HG02970 (cell line): Measurements from ENCODE around the gene PLAAT4.
A peak's percentile ranks its signal among the peaks of the same experiment; 100 is the strongest.
"Not testable (repeated sequence)": the region's sequence is repeated elsewhere in the genome, so short reads cannot be mapped to it uniquely, and the experiment has no call there.

Source experiments
- ATAC-seq: cut with Tn5 transposase; IDR thresholded peaks from one replicate; pipeline ENCODE4 v1.9.1; 2021; ENCODE audit warnings: mild to moderate bottlenecking, moderate library complexity, moderate number of reproducible peaks; ENCODE audit not compliant: unreplicated experiment, low FRiP score

PLAAT4 gene

DNA sequence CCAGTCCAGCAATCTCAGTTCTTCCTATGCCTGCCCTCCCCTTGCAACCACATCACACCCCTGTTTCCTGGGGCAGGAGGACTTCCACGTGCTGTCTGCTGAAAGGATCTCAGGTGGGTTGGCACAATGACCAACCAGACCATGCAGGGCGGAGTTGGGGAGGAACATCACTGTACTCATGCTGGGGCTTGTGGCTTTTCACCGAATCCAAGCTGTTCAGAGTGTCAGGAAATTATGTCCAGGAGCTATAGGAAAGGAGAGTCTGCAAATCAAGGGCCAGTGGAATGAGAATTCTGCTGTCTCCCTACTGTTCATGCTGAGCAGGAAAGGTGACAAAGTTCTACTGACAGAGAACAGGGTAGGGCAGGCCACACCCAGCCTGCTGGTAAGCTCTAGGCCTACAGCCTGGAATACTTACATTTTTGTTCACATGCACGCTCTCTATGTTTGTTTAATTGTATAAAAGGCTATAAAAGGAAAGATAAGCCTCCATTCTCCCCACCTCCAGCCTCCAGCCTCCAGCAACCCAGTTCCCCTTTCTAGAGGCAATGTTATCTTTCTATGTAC lies 28.3 kb downstream of the PLAAT4 start:
- no peak for ATAC-seq

DNA sequence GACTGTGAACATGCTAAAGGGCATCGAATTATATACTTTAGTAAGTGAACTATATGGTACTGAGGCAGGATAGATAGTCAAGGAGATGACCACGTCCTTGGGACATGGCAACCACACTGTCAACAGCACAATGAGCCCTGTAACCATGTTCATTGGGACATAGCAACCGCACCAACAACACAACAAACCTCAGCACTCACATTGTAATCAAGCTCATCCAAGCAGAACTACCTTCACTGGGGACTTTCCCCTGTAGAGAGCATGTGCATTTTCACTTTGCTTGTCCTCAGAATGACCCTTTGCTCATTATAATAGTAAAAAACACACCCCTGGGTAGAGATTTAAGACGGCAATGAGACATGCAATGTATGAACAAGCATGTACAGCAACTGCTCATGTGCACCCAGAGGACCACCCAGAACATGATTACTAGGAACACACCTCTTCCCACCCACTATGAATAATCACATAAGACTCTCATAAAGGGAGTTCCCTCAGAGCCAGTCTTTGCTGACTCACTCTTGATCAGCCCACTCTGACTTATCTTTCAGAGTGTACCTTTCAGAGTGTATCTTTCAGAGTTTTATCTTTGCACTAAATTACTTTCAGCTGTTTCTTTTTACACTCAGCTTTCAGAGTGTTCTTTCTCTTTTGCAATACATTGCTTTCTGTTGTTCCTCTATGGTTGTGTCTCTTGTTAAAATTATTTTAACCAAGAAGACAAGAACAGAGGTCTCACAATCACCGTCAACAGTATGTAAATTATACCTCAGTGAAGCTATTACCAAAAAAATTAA lies 30.6 kb downstream of the PLAAT4 start:
- peak; percentile 81 for ATAC-seq

DNA sequence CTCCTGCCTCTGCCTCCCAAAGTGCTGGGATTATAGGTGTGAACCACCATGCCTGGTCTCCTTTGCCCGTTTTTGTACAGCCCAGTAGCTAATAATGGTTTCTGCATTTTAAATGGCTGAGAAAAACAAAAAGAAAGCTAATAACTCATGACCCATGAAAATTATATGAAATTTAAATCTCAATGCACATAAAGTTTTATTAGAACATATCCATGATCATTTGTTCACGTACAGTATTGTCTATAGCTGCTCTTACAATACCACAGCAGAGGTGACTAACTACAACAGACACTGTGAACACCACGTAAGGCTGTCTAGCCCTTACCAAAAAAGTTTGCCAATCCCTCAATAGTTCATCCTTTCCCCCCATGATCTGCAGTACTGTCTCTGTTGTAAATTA lies 33.0 kb downstream of the PLAAT4 start:
- no peak for ATAC-seq

DNA sequence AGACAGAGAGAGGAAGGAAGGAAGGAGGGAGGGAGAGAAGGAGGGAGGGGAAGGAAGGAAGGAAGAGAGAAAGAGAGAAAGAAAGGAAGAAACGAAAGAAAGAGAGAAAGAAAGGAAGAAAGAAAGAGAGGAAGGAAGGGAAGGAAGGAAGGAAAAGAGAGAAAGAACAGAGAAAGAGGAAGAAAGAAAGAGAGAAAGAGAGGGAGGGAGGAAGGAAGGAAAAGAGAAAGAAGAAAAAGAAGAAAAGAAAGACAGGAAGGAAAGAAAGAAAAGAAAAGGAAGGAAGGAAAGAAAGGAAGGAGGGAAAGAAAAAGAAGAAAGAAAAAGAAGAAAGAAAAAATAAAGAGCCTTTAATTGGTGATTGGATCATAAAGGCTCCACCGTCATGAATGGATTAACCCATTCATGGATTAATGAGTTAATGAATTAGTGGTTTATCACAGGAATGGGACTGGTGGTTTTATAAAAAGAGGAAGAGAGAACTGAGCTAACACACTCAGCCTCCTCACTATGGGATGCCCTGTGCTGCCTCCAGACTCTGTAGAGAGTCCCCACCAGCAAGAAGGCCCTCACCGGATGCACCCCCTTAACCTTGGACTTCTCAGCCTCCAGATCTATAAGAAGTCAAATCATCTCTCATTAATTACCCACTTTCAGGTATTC lies 35.5 kb downstream of the PLAAT4 start:
- no peak for ATAC-seq

DNA sequence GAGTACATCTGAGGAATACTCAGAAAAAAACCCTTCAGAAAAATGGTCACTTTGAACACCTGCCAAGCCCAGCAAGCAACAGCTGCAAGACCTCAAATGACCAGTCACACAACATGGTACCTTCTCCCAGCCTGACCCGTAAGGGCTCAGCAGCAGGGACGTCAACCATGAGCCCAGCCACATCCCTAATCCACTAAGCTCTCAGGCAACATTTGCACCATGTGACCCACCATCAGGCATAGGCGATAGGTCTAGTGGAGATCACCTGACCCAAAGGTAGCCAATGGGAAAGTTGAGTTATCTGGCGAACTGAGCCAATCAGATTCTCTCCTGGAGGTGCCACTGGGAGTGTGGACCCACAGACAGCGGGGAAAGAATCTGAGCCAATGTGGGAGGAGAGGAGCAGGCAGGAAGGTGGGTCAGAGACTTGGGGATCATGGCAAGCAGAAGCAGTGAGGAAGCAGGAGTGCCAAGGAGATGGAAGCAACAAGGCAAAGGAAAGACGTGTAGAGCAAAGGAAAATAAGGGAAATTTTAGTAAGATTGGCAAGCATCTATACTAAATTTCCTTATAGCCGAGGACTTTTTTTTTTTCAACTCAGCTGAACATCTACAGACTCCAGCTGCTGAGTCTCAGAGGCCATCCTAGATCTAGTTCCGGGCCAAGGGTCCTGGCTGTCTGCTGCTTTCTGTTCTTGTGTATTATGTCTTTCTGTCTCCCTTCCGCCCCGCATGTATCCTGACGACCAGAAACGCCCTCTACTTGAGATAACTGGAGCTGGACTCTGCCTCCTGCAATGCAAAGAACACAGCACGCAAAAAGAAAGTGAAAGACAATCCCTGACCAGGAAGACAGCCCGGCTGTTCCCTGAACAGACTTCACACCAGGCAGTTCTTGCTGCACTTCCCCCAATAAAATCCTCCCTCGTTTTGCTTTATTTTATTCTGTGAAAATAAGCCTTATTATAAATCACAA lies 37.6 kb downstream of the PLAAT4 start:
- no peak for ATAC-seq

DNA sequence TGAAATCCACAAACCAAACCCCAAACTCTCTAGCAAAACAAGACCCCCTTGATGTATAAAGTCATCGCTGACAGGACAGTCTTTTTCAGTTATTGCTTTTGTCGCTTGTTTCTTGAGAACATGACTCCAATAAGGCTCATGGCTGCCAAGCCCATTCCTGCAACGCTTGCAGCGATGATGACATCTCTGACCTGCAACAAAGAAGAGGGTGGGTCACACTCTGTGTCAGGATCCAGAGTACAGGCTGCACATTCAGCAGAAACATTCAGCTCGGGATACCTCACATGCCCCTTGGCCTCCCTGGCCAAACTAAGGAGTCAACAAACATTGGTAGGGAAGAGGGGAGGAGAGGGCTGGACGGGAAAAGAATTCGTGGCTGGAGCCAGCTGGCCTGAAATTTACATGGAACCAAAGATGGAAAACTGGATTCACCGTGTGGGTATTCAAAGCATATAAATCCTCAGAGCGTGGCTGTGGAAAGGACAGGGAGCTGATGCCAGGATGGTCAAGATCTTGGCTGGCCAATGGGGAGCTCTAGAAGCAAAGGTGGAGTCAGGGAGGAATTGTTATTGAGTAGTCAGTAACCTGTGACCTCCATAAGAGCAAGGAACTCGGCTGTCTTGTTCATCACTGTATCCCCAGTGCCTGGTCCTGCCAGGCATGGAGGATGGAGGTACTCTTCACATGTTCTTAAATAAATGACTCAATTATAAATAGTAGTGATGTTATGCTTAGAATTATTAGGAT lies 38.4 kb downstream of the PLAAT4 start:
- ATAC-seq, result no peak

DNA sequence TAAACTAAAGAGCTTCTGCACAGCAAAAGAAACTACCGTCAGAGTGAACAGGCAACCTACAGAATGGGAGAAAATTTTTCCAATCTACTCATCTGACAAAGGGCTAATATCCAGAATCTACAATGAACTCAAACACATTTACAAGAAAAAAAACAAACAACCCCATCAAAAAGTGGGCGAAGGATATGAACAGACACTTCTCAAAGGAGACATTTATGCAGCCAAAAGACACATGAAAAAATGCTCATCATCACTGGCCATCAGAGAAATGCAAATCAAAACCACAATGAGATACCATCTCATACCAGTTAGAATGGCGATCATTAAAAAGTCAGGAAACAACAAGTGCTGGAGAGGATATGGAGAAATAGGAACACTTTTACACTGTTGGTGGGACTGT lies 42.3 kb downstream of the PLAAT4 start:
- ATAC-seq, result not testable (repeated sequence)

DNA sequence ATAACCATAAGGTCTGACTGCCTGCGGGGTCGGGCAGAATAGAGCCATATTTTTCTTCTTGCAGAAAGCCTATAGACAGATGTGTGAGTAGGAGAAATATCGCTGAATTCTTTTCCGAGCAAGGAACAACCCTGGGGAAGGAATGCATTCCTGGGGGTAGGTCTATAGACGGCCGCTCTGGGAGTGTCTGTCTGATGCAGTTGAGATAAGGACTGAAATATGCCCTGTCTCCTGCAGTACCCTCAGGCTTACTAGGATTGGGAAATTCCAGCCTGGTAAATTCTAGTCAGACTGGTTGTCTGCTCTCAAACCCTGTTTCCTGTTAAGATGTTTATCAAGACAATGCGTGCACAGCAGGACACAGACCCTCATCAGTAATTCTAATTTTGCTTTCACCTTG lies 44.6 kb downstream of the PLAAT4 start:
- not testable (repeated sequence) for ATAC-seq

DNA sequence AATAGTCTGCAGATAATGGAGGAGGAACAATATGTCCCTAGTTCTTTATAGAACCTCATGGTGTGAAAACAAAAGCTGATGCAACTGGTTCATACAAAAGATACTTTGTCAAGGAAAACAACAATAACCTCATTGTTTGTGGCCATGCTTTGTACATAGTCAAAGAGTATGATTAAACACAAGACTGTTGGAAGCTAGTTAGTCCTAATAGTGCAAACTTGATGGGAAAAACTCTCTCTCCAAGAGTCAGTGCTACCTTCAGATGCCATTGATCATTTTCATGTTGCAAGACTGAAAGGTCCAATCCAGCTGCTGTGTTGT lies 46.7 kb downstream of the PLAAT4 start:
- ATAC-seq, result no peak

DNA sequence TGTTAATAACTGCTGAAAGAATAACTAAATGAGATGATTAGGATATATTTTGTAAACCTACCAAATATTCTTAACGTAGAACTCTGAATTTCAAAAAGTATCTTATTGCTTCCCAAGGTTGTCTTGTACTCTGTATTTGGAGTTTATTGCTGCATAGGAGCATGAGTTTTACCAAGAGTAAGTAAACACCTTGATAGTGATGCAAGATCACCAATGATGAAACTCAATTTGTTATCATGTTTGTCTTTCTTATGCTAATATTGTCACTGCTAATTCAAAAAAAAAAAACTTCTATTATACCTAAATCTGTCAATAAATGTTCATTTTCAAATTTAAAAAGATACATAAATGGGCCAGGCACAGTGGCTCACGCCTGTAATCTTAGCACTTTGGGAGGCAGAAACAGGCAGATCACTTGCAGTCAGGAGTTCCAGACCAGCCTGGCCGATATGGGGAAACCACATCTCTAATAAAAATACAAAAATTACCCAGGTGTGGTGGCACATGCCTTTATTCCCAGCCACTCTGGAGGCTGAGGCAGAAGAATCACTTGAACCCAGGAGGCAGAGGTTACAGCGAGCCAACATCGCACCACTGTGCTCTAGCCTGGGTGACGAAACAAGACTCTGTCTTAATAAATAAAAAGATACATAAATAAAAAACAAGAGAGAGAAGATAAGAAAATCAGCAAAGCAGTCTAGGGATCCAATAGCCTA lies 50.0 kb downstream of the PLAAT4 start:
- ATAC-seq, result no peak

DNA sequence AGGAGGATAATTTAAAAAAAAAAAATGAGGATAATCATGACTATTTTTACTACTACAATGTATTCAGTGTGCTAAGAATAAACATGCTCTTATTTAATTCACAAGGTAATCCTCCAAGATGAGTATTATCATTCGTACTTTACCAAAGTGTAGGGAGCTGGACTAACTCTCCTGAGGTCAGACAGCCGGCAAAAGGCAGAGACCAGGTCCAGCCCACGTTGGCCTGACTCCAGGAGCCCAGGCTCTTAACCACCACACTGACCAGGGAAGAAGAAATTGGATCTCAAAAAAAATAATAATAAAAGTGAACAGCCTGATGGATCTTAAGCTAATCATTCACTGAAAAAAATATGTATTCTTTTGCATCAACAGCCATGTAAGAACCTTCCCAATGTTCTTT lies 52.4 kb downstream of the PLAAT4 start:
- no peak for ATAC-seq

DNA sequence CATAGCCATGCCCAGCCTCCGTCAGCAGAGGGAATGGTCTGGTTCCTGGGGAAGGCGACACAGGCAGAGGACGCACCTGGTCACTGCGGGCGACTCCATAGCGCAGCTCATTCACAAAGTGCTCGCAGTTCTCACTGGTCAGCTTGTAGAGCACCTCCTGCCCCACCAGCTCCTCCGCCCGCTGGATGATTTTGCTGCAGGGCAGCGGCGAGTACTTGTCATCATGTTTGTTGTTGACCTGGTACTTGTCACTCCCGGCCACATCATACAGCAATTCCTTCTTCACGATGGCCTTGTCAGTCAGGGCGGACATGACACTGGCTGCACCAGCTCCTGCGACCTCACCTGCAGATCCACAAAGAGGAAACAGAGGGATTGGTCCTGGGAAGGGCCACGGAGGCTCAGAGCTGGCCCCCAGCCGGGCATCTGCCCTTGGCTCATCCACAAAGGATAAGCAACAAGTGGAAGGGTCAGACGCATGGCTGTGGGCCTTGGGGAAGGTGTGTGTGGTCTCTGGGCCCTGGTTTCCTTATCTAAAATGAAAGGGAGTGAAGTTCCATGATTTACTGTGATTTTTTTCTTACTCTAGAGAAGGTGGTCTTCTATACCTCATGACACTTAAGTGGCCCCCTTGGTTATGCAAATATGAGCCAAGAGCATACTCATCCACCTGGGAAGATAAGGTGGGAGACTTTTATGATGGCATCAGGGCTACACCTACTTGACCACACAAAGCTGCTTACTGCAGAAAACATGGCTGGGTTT lies 53.6 kb downstream of the PLAAT4 start:
- no peak for ATAC-seq

DNA sequence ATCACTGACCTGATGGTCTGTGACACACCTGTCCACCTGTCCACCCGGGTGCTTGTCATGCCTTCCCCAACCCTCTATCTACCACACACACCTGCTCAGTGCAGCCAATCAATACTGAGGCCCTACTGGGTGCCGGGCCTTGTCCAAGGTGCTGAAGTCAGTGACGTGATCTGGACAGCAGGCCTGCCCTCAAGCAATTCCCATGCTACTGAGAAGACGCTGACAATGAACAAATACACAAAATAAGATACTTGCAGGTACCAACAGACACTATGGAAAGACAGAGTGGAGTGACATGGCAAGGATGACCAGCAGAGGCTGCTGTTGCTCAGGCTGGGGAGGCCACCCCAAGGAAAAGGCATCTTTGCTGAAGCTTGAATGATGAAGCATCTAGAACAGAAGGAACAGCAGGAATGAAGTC lies 56.4 kb downstream of the PLAAT4 start:
- ATAC-seq, result no peak

DNA sequence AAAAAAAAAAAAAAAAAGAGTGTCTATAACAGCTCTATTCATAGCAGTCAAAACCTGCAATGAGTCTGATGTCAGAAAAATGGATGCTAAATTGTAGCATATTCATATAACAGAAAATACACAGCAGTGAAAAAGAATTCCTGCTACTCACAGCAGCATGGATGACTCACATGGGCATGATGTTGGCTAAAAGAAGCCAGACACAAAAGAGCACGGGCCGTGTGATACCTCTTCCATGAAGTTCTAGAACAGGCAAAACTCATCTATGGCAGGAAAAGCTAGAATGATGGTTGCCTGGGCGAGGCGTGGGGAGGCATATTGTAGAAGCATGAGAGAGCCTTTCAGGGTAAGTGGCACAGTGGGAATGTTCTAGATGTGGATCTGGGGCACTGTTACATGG lies 58.7 kb downstream of the PLAAT4 start:
- no peak for ATAC-seq
